Keratinocyte (primary cell): Measurements from ENCODE around the gene TMEM208.

ENCODE experiments used
- CTCF ChIP-seq, 3 experiments: IDR thresholded peaks in 1 of 3; conservative IDR thresholded peaks in 1 of 3; optimal IDR thresholded peaks in 1 of 3; 2 replicates in 2 of 3; 3 replicates in 1 of 3; pipeline versions ENCODE3 to v1.5.1; 2011; ENCODE audit warnings: low read length in 3 of 3, mild to moderate bottlenecking in 3 of 3, moderate library complexity in 2 of 3, control low read depth in 1 of 3, inconsistent platforms in 1 of 3; ENCODE audit not compliant: insufficient read depth in 2 of 3; ENCODE audit errors: extremely low read depth in 1 of 3
- EZH2 ChIP-seq: IDR thresholded peaks from one replicate; pipeline ENCODE4 v1.6.1; 2012; ENCODE audit warnings: inconsistent platforms, mild to moderate bottlenecking, low read length, moderate library complexity

GRCh38 chr16:67210069-67210937, 16.6 kb upstream of the TMEM208 start:
- TF ChIP-seq CTCF (optimal IDR thresholded peaks at IDR 0.05 in 1 of 3, IDR thresholded peaks at IDR 0.05 in 1 of 3, conservative IDR thresholded peaks at IDR 0.05 in 1 of 3; ENCODE audit: extremely low read depth in 1 of 3, insufficient read depth in 2 of 3, low read length in 3 of 3): no peak
- TF ChIP-seq EZH2: no peak
